ENCODE data around the gene N4BP2.
"Not testable (repeated sequence)": the region's sequence is repeated elsewhere in the genome, so short reads cannot be mapped to it uniquely, and the experiment has no call there.

N4BP2 gene

DNA sequence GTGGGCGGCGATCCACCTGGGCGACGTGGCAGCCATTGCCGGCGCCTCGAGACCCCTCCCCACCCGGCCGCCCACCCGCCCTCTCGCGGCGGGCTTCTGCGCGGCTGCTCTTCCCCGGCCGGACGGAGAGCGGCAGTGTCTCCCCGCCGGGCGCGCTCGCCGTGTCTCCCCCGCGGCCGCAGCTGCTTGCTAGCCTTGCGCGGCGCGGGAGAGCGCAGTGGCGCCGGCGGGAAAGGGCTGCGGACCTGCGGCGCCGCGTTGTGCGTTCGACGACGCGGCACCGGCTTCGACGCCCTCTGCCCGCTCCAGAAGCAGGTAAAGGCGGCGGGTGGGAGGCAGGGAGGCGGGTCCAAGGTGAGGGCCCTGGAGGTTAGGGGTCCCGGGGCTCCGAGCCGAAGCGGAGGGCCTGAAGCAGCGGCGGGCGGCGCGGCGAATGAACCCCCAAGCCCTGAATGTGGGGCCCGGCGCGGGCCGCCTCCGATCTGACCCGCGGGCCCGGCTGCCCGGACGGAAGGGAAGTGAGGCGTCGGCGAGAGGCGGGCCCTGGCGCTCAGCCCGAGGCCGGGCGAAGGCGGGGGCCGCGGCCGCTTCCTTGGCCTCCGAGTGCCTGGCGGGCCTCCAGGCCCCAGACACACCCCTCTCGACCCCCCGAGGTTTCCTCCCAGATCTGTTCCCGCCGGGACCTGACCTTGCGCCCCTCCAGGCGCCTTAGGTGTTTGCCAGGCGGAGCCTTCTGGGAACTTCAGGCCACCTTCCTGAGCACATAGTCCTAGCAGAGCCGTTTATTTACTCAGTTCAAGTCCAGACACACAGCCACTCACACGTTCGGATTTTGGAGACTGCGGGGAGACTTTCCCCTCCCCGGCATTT is at the start of gene N4BP2:
TSS of gene N4BP2 (plus strand) at position 135 of the 870 bp plus-strand sequence. CDS start 40,491 bp downstream, outside the sequence.
- Histone ChIP-seq H3K9me3 (ENCODE audit: low read depth, low read length) (no peaks in the 10 kb centered on the region), H3K27ac (peak within 1 kb of the TSS; percentile 94), H3K9ac (ENCODE audit: insufficient read length) (peak within 1 kb of the TSS; percentile 95), H3K4me3 (peak within 1 kb of the TSS; percentile 87), H3K36me3 (ENCODE audit: insufficient read depth, low read length) (no peaks in the 10 kb centered on the region; the same call in 1 of the 2 replicates)
- TF ChIP-seq EZH2 (IDR thresholded peaks at IDR 0.05) (no peak), POLR2AphosphoS5 (IDR thresholded peaks at IDR 0.05; ENCODE audit: borderline replicate concordance, low read depth, low read length) (peak; percentile 47)
- DNase-seq (ENCODE audit: low read depth, low spot score) = no peak

DNA sequence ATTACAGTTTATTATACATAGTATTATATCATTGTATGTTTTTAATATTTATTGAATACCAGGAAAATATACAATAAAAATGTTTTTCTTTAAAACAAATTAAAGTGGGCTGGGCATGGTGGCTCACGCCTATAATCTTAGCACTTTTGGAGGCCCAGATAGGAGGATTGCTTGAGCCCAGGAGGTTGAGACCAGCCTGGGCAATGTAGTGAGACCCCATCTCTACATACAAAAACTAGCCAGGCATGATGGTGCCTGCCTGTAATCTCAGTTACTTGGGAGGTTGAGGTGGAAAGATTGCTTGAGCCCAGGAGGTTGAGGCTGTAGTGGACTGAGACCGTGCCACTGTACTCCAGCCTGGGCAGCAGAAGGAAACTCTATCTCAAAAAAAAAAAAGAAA is 40.6 kb upstream of the N4BP2 start:
- Histone ChIP-seq H3K36me3 (ENCODE audit: insufficient read depth, low read length) (no peaks in the 10 kb centered on the region), H3K4me3 (no peak overlapping the region), H3K27ac (no peak overlapping the region), H3K9me3 (ENCODE audit: low read depth, low read length) (no peaks in the 10 kb centered on the region), H3K9ac (ENCODE audit: insufficient read length) (no peak overlapping the region)
- TF ChIP-seq FOXP2 (optimal IDR thresholded peaks at IDR 0.05; ENCODE audit: control extremely low read depth, extremely low read length, insufficient read depth) = no peak
- TF ChIP-seq EZH2 (IDR thresholded peaks at IDR 0.05) = no peak
- TF ChIP-seq POLR2AphosphoS5 (IDR thresholded peaks at IDR 0.05; ENCODE audit: borderline replicate concordance, low read depth, low read length) = no peak
- no peak for DNase-seq (ENCODE audit: low read depth, low spot score)

DNA sequence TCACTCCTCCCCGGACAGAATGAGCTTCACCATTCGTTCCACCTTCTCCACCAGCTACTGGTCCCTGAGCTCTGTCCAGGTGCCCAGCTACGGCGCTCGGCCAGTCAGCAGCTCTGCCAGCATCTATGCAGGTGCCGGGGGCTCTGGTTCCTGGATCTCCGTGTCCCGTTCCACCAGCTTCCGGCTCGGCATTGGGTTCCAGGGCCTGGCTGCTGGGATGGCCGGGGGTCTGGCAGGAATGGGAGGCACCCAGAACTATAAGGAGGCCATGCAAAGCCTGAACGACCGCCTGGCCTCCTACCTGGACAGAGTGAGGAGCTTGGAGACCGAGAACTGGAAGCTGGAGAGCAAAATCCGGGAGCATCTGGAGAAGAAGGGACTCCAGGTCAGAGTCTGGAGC is 36.4 kb upstream of the N4BP2 start:
- no peak overlapping the region for H3K27ac ChIP-seq
- no peaks in the 10 kb centered on the region for H3K36me3 ChIP-seq (ENCODE audit: insufficient read depth, low read length)
- no peak for TF ChIP-seq EZH2 (IDR thresholded peaks at IDR 0.05)
- no peak for TF ChIP-seq POLR2AphosphoS5 (IDR thresholded peaks at IDR 0.05; ENCODE audit: borderline replicate concordance, low read depth, low read length)
- TF ChIP-seq FOXP2 (optimal IDR thresholded peaks at IDR 0.05; ENCODE audit: control extremely low read depth, extremely low read length, insufficient read depth) = no peak
- no peak overlapping the region for H3K4me3 ChIP-seq
- DNase-seq (ENCODE audit: low read depth, low spot score) = no peak
- no peak overlapping the region for H3K9ac ChIP-seq (ENCODE audit: insufficient read length)
- H3K9me3 ChIP-seq (ENCODE audit: low read depth, low read length) = no peaks in the 10 kb centered on the region

DNA sequence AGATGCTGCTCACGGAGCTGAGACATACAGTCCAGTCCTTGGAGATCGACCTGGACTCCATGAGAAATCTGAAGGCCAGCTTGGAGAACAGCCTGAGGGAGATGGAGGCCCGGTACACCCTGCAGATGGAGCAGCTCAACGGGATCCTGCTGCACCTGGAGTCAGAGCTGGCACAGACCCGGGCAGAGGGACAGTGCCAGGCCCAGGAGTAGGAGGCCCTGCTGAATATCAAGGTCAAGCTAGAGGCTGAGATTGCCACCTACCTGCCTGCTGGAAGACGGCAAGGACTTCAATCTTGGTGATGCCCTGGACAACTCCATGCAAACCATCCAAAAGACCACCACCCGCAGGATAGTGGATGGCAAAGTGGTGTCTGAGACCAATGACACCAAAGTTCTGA is 35.5 kb upstream of the N4BP2 start:
- H3K27ac ChIP-seq; H3K9ac ChIP-seq (ENCODE audit: insufficient read length); H3K4me3 ChIP-seq; DNase-seq (ENCODE audit: low read depth, low spot score); H3K36me3 ChIP-seq (ENCODE audit: insufficient read depth, low read length); H3K9me3 ChIP-seq (ENCODE audit: low read depth, low read length): not testable (repeated sequence)

DNA sequence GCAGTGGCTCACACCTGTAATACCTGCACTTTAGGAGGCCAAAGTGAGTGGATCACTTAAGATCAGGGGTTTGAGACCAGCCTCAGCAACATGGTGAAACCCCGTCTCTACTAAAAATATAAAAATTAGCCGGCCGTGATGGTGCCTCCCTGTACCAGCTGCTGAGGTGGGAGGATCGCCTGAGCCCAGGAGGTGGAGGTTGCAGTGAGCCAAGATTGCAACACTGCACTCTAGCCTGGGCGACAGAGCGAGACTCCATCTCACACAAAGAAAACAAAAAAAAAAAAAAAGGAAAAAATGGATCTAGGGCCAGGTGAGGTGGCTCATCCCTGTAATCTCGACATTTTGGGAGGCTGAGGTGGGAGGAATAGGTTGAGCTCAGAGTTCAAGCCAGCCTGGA is 32.6 kb upstream of the N4BP2 start:
- not testable (repeated sequence) for H3K27ac ChIP-seq; H3K9me3 ChIP-seq (ENCODE audit: low read depth, low read length); H3K9ac ChIP-seq (ENCODE audit: insufficient read length); H3K36me3 ChIP-seq (ENCODE audit: insufficient read depth, low read length); H3K4me3 ChIP-seq; DNase-seq (ENCODE audit: low read depth, low spot score)

DNA sequence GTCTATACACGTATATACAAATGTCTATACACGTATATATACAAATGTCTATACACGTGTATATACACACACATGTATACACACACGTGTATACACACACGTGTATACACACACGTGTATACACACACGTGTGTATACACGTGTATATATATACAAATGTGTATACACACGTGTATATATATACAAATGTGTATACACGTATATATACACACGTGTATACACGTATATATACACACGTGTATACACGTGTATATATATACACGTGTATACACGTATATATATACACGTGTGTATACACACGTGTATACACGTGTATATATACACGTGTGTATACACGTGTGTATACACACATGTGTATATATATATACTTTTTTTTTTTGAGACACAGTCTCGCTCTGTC is 23.9 kb upstream of the N4BP2 start:
- no peaks in the 10 kb centered on the region for H3K36me3 ChIP-seq (ENCODE audit: insufficient read depth, low read length)
- H3K4me3 ChIP-seq = no peak overlapping the region
- no peaks in the 10 kb centered on the region for H3K9me3 ChIP-seq (ENCODE audit: low read depth, low read length)
- no peak for DNase-seq (ENCODE audit: low read depth, low spot score)
- H3K27ac ChIP-seq = no peak overlapping the region
- TF ChIP-seq EZH2 (IDR thresholded peaks at IDR 0.05) (no peak), FOXP2 (optimal IDR thresholded peaks at IDR 0.05; ENCODE audit: control extremely low read depth, extremely low read length, insufficient read depth) (no peak), POLR2AphosphoS5 (IDR thresholded peaks at IDR 0.05; ENCODE audit: borderline replicate concordance, low read depth, low read length) (no peak)
- H3K9ac ChIP-seq (ENCODE audit: insufficient read length) = no peak overlapping the region

DNA sequence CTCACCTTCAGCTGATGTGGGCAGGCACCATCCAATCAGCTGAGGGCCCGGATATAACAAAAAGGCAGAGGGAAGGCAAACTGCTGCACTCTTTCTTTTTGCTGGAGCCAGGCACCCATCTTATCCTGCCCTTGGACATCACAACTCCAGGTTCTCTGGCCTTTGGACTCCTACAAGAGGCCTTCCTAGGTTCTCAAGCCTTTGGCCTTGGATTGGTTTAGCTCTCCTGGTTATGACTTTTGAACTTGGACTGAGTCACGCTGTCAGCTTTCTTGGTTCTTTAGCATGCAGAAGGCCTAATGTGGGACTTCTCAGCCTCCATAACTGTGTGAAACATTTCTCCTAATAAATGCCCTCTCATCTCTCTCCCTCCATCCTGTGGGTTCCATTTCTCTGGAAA is 23.0 kb upstream of the N4BP2 start:
- no peak for TF ChIP-seq FOXP2 (optimal IDR thresholded peaks at IDR 0.05; ENCODE audit: control extremely low read depth, extremely low read length, insufficient read depth)
- TF ChIP-seq EZH2 (IDR thresholded peaks at IDR 0.05) = no peak
- TF ChIP-seq POLR2AphosphoS5 (IDR thresholded peaks at IDR 0.05; ENCODE audit: borderline replicate concordance, low read depth, low read length) = no peak
- Histone ChIP-seq H3K27ac (no peak overlapping the region), H3K9me3 (ENCODE audit: low read depth, low read length) (no peaks in the 10 kb centered on the region), H3K36me3 (ENCODE audit: insufficient read depth, low read length) (no peaks in the 10 kb centered on the region), H3K9ac (ENCODE audit: insufficient read length) (no peak overlapping the region), H3K4me3 (no peak overlapping the region)
- DNase-seq (ENCODE audit: low read depth, low spot score) = no peak

DNA sequence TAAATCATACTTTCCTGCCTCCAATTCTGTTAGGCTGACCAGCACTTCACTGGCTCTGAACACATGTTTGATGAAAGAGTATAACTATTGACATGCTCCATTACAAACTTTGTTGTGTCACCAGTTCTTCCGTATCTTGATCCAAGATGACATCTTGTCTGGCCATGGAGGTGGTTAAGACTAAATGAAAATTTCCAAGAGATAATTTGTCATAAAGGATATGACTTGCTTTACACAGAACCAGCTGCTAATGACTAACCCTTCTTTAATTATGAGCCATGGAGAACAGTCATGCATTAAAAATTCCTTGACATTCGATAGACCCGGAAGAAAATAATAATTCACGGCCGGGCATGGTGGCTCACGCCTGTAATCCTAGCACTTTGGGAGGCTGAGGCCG is 17.7 kb upstream of the N4BP2 start:
- DNase-seq (ENCODE audit: low read depth, low spot score) = no peak
- TF ChIP-seq POLR2AphosphoS5 (IDR thresholded peaks at IDR 0.05; ENCODE audit: borderline replicate concordance, low read depth, low read length) (no peak), FOXP2 (optimal IDR thresholded peaks at IDR 0.05; ENCODE audit: control extremely low read depth, extremely low read length, insufficient read depth) (no peak), EZH2 (IDR thresholded peaks at IDR 0.05) (no peak)
- Histone ChIP-seq H3K9ac (ENCODE audit: insufficient read length) (no peak overlapping the region), H3K4me3 (no peak overlapping the region), H3K27ac (no peak overlapping the region), H3K9me3 (ENCODE audit: low read depth, low read length) (no peaks in the 10 kb centered on the region), H3K36me3 (ENCODE audit: insufficient read depth, low read length) (no peaks in the 10 kb centered on the region)

DNA sequence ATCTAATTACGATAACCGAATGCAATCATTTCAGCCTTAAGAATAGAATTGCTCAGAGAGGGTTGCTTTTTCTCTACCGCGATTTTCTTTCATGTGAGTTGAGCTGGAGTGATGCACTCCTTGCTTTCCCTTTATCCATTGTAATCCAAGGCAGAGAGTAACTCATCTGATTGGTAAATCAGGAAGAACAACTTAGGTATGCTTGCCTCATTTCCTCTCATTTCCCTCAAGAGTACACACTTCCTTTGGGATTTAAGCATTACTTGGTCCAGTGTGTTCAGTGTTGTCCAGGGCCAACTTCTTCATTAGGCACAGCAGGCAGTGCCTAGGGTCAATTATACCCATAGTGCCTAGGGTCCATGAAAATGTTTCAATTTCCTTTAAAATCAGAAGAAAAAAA is 15.7 kb upstream of the N4BP2 start:
- no peak overlapping the region for H3K27ac ChIP-seq

More for the DNA sequence above, 15.7 kb upstream of the N4BP2 start:
- H3K4me3 ChIP-seq = no peak overlapping the region
- no peaks in the 10 kb centered on the region for H3K36me3 ChIP-seq (ENCODE audit: insufficient read depth, low read length)
- no peak for TF ChIP-seq EZH2 (IDR thresholded peaks at IDR 0.05)
- TF ChIP-seq POLR2AphosphoS5 (IDR thresholded peaks at IDR 0.05; ENCODE audit: borderline replicate concordance, low read depth, low read length) = no peak
- no peak for TF ChIP-seq FOXP2 (optimal IDR thresholded peaks at IDR 0.05; ENCODE audit: control extremely low read depth, extremely low read length, insufficient read depth)
- H3K9me3 ChIP-seq (ENCODE audit: low read depth, low read length) = no peaks in the 10 kb centered on the region
- no peak for DNase-seq (ENCODE audit: low read depth, low spot score)
- H3K9ac ChIP-seq (ENCODE audit: insufficient read length) = no peak overlapping the region

All from SK-N-MC (cell line).